PFSK-1 (cell line): ENCODE results near the gene CCDC181.

Source experiments
- POLR2AphosphoS5 ChIP-seq: IDR thresholded peaks from 2 replicates; pipeline ENCODE4 v1.6.1; 2012; ENCODE audit warnings: low read depth, mild to moderate bottlenecking, control low read depth, low read length, moderate library complexity
- REST ChIP-seq, 2 experiments: IDR thresholded peaks; 2 replicates each; pipeline versions ENCODE4 v1.6.1 to v1.8.0; 2011 to 2012; ENCODE audit warnings: low read depth in 2 of 2, low read length in 2 of 2, control low read depth in 1 of 2, inconsistent platforms in 1 of 2, mild to moderate bottlenecking in 1 of 2, moderate library complexity in 1 of 2; ENCODE audit not compliant: insufficient read depth in 1 of 2
- SIN3A ChIP-seq: IDR thresholded peaks from 2 replicates; pipeline ENCODE4 v1.6.1; 2012; ENCODE audit warnings: mild to moderate bottlenecking, low read length, moderate library complexity, borderline replicate concordance; ENCODE audit not compliant: insufficient read depth
- TAF1 ChIP-seq: IDR thresholded peaks from 2 replicates; pipeline ENCODE4 v1.6.1; 2012; ENCODE audit warnings: low read length, control low read depth, borderline replicate concordance; ENCODE audit not compliant: insufficient read depth

DNA sequence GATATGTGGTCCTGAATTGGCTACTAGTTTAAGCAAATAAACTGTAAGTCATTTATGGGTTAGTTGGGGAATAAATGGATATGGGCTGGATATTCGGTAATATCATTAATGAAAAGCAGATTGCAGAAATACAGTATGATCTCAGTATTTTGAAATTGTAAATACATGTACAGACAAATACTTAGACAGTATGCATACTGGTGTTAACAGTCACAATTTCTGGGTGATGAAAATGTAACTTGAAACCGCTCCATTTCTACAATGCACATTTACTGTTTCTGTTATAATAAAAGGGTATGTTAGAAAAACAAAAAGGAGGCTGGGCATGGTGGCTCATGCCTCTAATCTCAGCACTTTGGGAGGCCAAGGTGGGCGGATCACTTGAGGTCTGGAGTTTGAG is 31.3 kb downstream of the CCDC181 start:
- TF ChIP-seq POLR2AphosphoS5 (no peak), SIN3A (no peak), TAF1 (no peak), REST (IDR thresholded peaks at IDR 0.05; ENCODE audit: insufficient read depth in 1 of 2, low read depth in 2 of 2, low read length in 2 of 2) (no peak)
